KMS-11 (cell line): ENCODE measurements around the gene HIF3A.

Experiments
- H2AFZ ChIP-seq: fragments of 200-600 bp; sonication (generic); 2 replicates; pipeline ENCODE4 v1.6.1; 2016; ENCODE audit warnings: antibody characterized with exemption, mixed run types, low read depth
- H3K27ac ChIP-seq: fragments of 200-600 bp; sonication (generic); 2 replicates; pipeline ENCODE4 v1.6.1; 2016; ENCODE audit warnings: mild to moderate bottlenecking, mixed run types
- H3K27me3 ChIP-seq: fragments of 200-600 bp; sonication (generic); 2 replicates; pipeline ENCODE4 v1.6.1; 2017; ENCODE audit warnings: mild to moderate bottlenecking, low read depth, mixed run types, moderate library complexity; ENCODE audit not compliant: insufficient read depth
- H3K36me3 ChIP-seq: fragments of 200-600 bp; sonication (generic); 2 replicates; pipeline ENCODE4 v1.6.1; 2017; ENCODE audit warnings: mild to moderate bottlenecking, mixed run types; ENCODE audit not compliant: insufficient read depth
- H3K4me1 ChIP-seq: fragments of 200-600 bp; sonication (generic); 2 replicates; pipeline ENCODE4 v1.6.1; 2016; ENCODE audit warnings: mild to moderate bottlenecking, low read depth, mixed run types; ENCODE audit not compliant: poor library complexity, severe bottlenecking
- H3K4me2 ChIP-seq: fragments of 200-600 bp; sonication (generic); 2 replicates; pipeline ENCODE4 v1.7.0; 2016; ENCODE audit warnings: mild to moderate bottlenecking, mixed run types
- H3K4me3 ChIP-seq: fragments of 200-600 bp; sonication (generic); IDR thresholded peaks from 2 replicates; pipeline ENCODE4 v1.6.1; 2017; ENCODE audit warnings: low read depth, low read length, mixed read lengths; ENCODE audit not compliant: insufficient read depth
- H3K79me2 ChIP-seq: fragments of 200-600 bp; sonication (generic); 2 replicates; pipeline ENCODE4 v1.6.1; 2016; ENCODE audit warnings: low read depth, mixed run types; ENCODE audit not compliant: insufficient read depth
- H3K9ac ChIP-seq: fragments of 200-600 bp; sonication (generic); 2 replicates; pipeline ENCODE4 v1.6.1; 2016; ENCODE audit warnings: mild to moderate bottlenecking, mixed run types
- H4K20me1 ChIP-seq: fragments of 200-600 bp; sonication (generic); 2 replicates; pipeline ENCODE4 v1.6.1; 2016; ENCODE audit warnings: mild to moderate bottlenecking, mixed run types; ENCODE audit not compliant: insufficient read depth
- CTCF ChIP-seq: fragments of 200-600 bp; sonication (generic); conservative IDR thresholded peaks from 2 replicates; pipeline ENCODE4 v1.6.1; 2017; ENCODE audit warnings: low read depth, mild to moderate bottlenecking, antibody characterized with exemption, low read length, moderate library complexity, mixed read lengths

Gene HIF3A

GRCh38 chr19:46284635-46285034 is 12.2 kb upstream of the HIF3A start:
- H3K4me1 ChIP-seq, result no peaks in the 10 kb centered on the region
- H3K4me2 ChIP-seq, result no peak overlapping the region
- no peak overlapping the region for H3K9ac ChIP-seq
- H3K27ac ChIP-seq, result no peak overlapping the region
- no peaks in the 10 kb centered on the region for H3K79me2 ChIP-seq
- peaks cover 43% of the 10 kb centered on the region; the same call in 1 of the 2 replicates for H3K27me3 ChIP-seq
- no peaks in the 10 kb centered on the region for H4K20me1 ChIP-seq
- no peak overlapping the region for H3K4me3 ChIP-seq
- H3K36me3 ChIP-seq, result no peaks in the 10 kb centered on the region
- H2AFZ ChIP-seq, result no peak overlapping the region
- no peak for TF ChIP-seq CTCF

GRCh38 chr19:46287585-46287984 is 9.3 kb upstream of the HIF3A start:
- Histone ChIP-seq H3K4me3 (no peak overlapping the region), H2AFZ (no peak overlapping the region), H3K27me3 (peaks cover 46% of the 10 kb centered on the region; the same call in 1 of the 2 replicates)

GRCh38 chr19:46288896-46289588 is 7.8 kb upstream of the HIF3A start:
- Histone ChIP-seq H3K4me2 (no peak overlapping the region), H3K4me1 (no peaks in the 10 kb centered on the region), H3K4me3 (no peak overlapping the region), H3K9ac (no peak overlapping the region), H3K36me3 (no peaks in the 10 kb centered on the region), H2AFZ (no peak overlapping the region), H3K27ac (no peak overlapping the region), H3K27me3 (peaks cover 46% of the 10 kb centered on the region), H4K20me1 (no peaks in the 10 kb centered on the region), H3K79me2 (no peaks in the 10 kb centered on the region)
- no peak for TF ChIP-seq CTCF

More at GRCh38 chr19:46287585-46287984, 9.3 kb upstream of the HIF3A start:
- H3K4me1 ChIP-seq, result no peaks in the 10 kb centered on the region
- no peaks in the 10 kb centered on the region for H4K20me1 ChIP-seq
- H3K79me2 ChIP-seq, result no peaks in the 10 kb centered on the region
- no peak overlapping the region for H3K9ac ChIP-seq
- no peak overlapping the region for H3K4me2 ChIP-seq
- no peak overlapping the region for H3K27ac ChIP-seq
- H3K36me3 ChIP-seq, result no peaks in the 10 kb centered on the region
- no peak for TF ChIP-seq CTCF

GRCh38 chr19:46289724-46290619 is 6.9 kb upstream of the HIF3A start:
- Histone ChIP-seq H3K4me3 (no peak overlapping the region), H3K79me2 (no peaks in the 10 kb centered on the region), H3K27me3 (peaks cover 54% of the 10 kb centered on the region), H2AFZ (no peak overlapping the region), H3K27ac (no peak overlapping the region), H3K9ac (no peak overlapping the region), H3K4me1 (no peaks in the 10 kb centered on the region), H4K20me1 (no peaks in the 10 kb centered on the region), H3K36me3 (no peaks in the 10 kb centered on the region), H3K4me2 (no peak overlapping the region)
- no peak for TF ChIP-seq CTCF
